GM10266 (cell line): ENCODE data around the gene KCNQ4.

Experiments used
- DNase-seq: peaks from one replicate; pipeline ENCODE4 v3.0.0; 2012; ENCODE audit errors: extremely low spot score
- TF ChIP-seq, protein P1 (sequence below): IDR thresholded peaks from 2 replicates; pipeline ENCODE4 v1.5.1; 2012; ENCODE audit warnings: mild to moderate bottlenecking, low read depth; ENCODE audit not compliant: control insufficient read depth, insufficient read depth; ENCODE audit errors: missing control alignments

Gene KCNQ4

DNA sequence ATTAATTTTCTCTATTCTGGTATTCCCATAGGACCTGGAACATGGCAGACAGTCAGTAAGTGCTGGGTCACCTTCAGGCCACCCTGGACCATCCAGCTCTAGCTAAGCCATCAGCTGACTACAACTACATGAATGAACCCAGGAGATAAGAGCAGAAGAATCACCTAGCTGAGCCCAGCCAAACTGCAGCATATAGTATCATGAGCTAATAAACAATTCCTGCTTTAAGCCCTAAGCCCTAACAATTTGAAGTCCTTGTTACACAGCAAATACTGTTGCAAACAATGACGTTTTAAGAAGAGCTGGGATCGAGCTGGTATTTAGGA lies 92.8 kb downstream of the KCNQ4 start:
- DNase-seq, result no peak

DNA sequence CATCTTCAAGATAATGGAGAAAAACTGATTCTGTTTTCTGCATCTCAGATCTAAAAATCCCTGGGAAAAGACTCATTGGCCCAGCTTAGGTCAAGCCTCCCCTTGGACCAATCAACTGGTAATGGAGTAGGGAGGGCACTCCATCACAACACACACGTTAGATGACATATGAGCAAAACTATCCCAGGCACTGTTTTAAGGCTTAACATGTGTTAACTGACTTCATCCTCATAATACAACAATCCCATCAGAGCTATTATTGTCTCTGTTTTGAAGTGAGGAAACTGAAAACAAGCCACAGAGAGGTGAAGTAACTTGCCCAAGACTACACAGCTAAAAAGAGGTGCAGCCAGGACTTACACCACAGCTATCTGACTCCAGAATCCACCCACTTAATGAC lies 93.3 kb downstream of the KCNQ4 start:
- DNase-seq, result no peak
- TF ChIP-seq, protein P1, sequence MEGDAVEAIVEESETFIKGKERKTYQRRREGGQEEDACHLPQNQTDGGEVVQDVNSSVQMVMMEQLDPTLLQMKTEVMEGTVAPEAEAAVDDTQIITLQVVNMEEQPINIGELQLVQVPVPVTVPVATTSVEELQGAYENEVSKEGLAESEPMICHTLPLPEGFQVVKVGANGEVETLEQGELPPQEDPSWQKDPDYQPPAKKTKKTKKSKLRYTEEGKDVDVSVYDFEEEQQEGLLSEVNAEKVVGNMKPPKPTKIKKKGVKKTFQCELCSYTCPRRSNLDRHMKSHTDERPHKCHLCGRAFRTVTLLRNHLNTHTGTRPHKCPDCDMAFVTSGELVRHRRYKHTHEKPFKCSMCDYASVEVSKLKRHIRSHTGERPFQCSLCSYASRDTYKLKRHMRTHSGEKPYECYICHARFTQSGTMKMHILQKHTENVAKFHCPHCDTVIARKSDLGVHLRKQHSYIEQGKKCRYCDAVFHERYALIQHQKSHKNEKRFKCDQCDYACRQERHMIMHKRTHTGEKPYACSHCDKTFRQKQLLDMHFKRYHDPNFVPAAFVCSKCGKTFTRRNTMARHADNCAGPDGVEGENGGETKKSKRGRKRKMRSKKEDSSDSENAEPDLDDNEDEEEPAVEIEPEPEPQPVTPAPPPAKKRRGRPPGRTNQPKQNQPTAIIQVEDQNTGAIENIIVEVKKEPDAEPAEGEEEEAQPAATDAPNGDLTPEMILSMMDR, result no peak

More for the DNA sequence above, 92.8 kb downstream of the KCNQ4 start:
- TF ChIP-seq, protein P1, result no peak

DNA sequence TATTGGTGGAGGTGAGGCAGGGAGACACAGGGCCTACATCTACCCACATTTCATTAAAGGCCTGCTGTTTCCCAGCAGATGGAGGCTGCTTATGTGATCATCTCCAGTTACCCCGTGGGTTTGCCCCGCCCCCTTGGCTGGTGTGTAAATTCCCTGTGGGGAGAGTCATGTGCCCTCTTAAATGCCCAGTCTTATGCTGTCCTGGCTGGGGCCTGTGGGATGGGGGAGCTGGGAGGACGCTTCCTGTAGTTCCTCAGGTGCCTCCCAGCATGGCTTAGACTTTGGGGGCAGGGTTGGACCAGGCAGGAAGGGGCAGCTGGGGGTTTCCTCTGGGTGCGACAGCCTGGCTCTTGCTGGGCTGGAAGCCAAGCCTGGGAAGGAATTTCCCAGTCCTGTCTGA lies 94.1 kb downstream of the KCNQ4 start:
- no peak for DNase-seq
- TF ChIP-seq, protein P1, result no peak

DNA sequence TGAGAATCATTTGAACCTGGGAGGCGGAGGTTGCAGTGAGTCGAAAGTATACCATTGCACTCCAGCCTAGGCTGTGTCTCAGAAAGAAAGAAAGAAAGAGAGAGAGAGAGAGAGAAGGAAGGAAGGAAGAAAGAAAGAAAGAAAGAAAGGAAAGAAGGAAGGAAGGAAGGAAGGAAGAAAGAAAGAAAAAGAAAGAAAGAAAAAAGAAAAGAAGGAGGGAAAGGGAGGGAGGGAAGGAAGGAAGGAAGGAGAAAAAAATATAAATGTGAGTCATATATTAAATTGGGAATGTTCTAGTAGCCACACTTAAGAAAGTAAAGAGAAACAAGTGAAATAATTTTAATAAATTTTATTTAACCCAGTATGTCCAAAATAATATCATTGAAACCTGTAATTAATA lies 95.3 kb downstream of the KCNQ4 start:
- no peak for DNase-seq
- TF ChIP-seq, protein P1, result no peak

DNA sequence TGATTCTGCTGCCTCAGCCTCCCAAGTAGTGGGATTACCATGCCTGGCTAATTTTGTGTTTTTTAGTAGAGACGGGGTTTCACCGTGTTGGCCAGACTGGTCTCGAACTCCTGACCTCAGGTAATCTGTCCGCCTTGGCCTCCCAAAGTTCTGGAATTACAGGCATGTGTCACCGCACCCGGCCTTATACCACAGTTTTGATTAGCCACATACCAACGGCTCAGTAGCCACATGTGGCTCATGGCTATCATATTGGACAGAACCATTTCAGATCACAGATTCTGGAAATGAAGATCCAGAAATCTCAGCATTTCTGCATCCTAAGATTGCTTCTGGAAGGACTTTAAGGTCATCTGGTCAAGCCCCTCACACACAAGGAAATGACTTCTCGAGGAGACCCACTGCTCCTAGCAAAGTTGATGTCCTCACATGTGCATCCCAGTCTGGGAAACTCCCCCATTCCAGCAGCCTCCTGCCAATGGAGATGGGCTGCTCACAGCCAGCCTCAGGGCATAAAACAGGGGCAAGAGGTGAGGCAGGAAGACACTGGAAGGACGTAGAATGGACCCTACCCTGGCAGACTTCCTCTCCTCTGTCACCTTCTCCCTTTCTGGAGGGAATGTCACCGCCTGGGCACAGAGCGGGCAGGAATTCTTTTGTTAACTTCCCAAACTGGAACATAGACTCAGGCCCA lies 96.0 kb downstream of the KCNQ4 start:
- DNase-seq, result no peak
- TF ChIP-seq, protein P1, result no peak

DNA sequence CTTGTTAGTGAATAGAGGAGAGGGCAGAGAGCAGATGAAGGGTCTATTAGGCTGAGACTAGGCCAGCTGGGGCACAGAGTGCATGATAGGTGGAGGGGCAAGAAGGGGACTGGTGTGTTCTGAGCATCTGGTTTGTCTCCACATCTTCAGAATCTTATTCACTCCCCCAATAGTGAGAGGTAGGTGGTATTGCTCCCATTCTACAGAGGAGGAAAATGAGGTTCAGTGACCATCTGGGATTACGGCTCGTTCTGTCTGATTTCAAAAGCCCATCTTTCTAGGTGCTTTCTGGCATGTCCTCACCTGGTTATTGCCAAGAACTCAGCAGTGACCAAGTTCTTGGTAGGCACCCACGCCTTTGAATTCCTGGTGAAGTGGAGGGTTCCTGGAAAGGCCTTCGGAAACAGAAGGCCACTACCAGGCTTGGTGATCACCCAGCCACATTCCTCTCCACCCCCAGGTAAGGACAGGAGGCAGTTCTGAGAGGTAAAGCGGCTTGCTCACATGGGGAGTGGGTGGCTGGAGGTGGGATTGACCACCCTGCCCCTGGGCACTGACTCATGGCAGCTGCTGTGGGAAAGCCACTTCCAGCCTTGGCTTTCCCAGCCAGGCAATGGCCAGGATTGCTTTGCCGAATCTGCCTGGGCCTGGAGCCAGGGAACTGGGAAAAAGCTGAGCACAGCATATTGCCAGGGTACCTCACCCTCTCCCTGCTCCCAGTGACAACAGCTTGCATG lies 97.4 kb downstream of the KCNQ4 start:
- no peak for DNase-seq
- TF ChIP-seq, protein P1, result no peak
